ENCODE measurements around the gene RNPEP.
A peak's percentile ranks its signal among the peaks of the same experiment; 100 is the strongest.
"Not testable (repeated sequence)": the region's sequence is repeated elsewhere in the genome, so short reads cannot be mapped to it uniquely, and the experiment has no call there.

RNPEP gene

GRCh38 chr1:201982623-201983379 is at the start of gene RNPEP:
TSS of gene RNPEP (plus strand) at chr1:201982648. CDS start at chr1:201982667, 19 bp downstream.
- peak; percentile 13 to 23 for DNase-seq (ENCODE audit: low read depth in 2 of 2)

GRCh38 chr1:201933840-201934430 is 48.5 kb upstream of the RNPEP start:
- DNase-seq (ENCODE audit: low read depth in 2 of 2): no peak

- DNase-seq (ENCODE audit: low read depth in 2 of 2): no peak
These were observed 44.7 kb upstream of the RNPEP start for GRCh38 chr1:201937624-201938213.

GRCh38 chr1:201938440-201939035 is 43.9 kb upstream of the RNPEP start:
- no peak for DNase-seq (ENCODE audit: low read depth in 2 of 2)

- DNase-seq (ENCODE audit: low read depth in 2 of 2): no peak
These were observed 43.3 kb upstream of the RNPEP start for GRCh38 chr1:201939148-201939547.

- DNase-seq (ENCODE audit: low read depth in 2 of 2): no peak
These were observed 42.9 kb upstream of the RNPEP start for GRCh38 chr1:201939574-201939973.

- DNase-seq (ENCODE audit: low read depth in 2 of 2): not testable (repeated sequence)
These were observed 42.1 kb upstream of the RNPEP start for GRCh38 chr1:201940316-201940715.

GRCh38 chr1:201941420-201942128 is 40.9 kb upstream of the RNPEP start:
- no peak for DNase-seq (ENCODE audit: low read depth in 2 of 2)

GRCh38 chr1:201942129-201942495 is 40.3 kb upstream of the RNPEP start:
- DNase-seq (ENCODE audit: low read depth in 2 of 2): no peak

GRCh38 chr1:201944002-201944401 is 38.4 kb upstream of the RNPEP start:
- no peak for DNase-seq (ENCODE audit: low read depth in 2 of 2)

GRCh38 chr1:201944639-201945038 is 37.8 kb upstream of the RNPEP start:
- no peak for DNase-seq (ENCODE audit: low read depth in 2 of 2)

GRCh38 chr1:201945157-201945556 is 37.3 kb upstream of the RNPEP start:
- DNase-seq (ENCODE audit: low read depth in 2 of 2): no peak

GRCh38 chr1:201945863-201946223 is 36.6 kb upstream of the RNPEP start:
- no peak for DNase-seq (ENCODE audit: low read depth in 2 of 2)

- DNase-seq (ENCODE audit: low read depth in 2 of 2): no peak
These were observed 36.1 kb upstream of the RNPEP start, which contains the start of gene LMOD1 for GRCh38 chr1:201946224-201946908. TSS of gene LMOD1 (minus strand) at chr1:201946548. CDS start at chr1:201946340, 208 bp downstream.

GRCh38 chr1:201947697-201948008 is 34.8 kb upstream of the RNPEP start:
- DNase-seq (ENCODE audit: low read depth in 2 of 2): no peak

- DNase-seq (ENCODE audit: low read depth in 2 of 2): no peak
These were observed 33.0 kb upstream of the RNPEP start for GRCh38 chr1:201949491-201949890.

- DNase-seq (ENCODE audit: low read depth in 2 of 2): no peak
These were observed 28.0 kb upstream of the RNPEP start for GRCh38 chr1:201954263-201955008.

- peak; percentile 86 to 88 for DNase-seq (ENCODE audit: low read depth in 2 of 2)
These were observed 27.3 kb upstream of the RNPEP start, which contains the start of gene TIMM17A for GRCh38 chr1:201955009-201955728. TSS of gene TIMM17A (plus strand) at chr1:201955503. CDS start at chr1:201955527, 24 bp downstream.

- no peak for DNase-seq (ENCODE audit: low read depth in 2 of 2)
These were observed 26.7 kb upstream of the RNPEP start for GRCh38 chr1:201955729-201956143.

GRCh38 chr1:201958348-201958747 is 24.1 kb upstream of the RNPEP start:
- no peak for DNase-seq (ENCODE audit: low read depth in 2 of 2)

All from stimulated activated CD8-positive, alpha-beta memory T cell treated with anti-CD3 and anti-CD28 coated beads, Interleukin-15, amount 100 ng/mL, for 4 hours (primary cell).